Measurements from ENCODE around the gene PGF.

DNA sequence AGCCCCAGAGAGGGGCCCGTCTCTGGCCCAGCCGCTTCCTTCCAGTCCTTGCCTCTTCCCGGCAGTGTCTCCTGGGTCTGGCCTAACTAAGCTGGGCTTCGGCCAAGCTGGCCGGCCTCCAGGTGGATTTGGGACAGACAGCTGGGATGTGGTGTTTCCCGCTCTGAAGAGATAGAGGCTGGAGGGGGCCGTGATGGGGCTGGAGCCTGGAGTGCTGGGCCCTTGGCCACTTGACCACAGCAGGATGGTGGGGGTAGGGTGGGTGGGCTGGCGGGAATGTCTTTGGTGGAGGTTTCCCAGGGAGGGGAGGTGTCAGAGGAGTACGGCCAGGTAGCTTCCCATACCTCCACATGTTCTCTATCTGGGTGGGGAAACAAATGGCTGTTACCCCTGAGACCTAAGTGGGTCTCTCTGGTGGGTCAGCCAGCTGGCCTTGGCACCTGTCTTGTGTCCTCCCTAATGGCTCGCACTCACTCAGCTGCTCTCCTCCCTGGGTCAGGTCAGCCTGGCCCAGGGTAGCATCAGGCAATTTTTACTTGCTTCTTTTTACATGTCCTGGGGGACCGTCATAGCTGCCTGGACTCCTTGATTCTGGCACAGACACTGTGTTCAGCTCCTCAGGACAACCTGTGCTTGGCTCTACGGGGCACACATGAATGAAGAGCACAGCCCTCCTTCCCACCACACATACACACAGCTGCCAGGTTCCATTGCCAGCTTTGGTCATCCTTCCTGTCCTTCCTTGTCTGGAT lies 19.8 kb upstream of the PGF start:
- no peak for TF ChIP-seq TAF1 (IDR thresholded peaks at IDR 0.05; ENCODE audit: low read depth, low read length)
- TF ChIP-seq POLR2A (IDR thresholded peaks at IDR 0.05; ENCODE audit: low read depth, low read length): no peak
- no peak for TF ChIP-seq POLR2AphosphoS5 (IDR thresholded peaks at IDR 0.05; ENCODE audit: low read depth, low read length)
- TF ChIP-seq SPI1 (IDR thresholded peaks at IDR 0.05; ENCODE audit: low read depth, low read length): no peak
- no peak for TF ChIP-seq POU2F2 (IDR thresholded peaks at IDR 0.05; ENCODE audit: low read depth, low read length)
